OCI-LY1 (cell line): ENCODE measurements around the gene EPN2.

Experiments
- EZH2 ChIP-seq: fragments of 200-600 bp; sonication (generic), shearing (Covaris generic); IDR thresholded peaks from 2 replicates; pipeline ENCODE4 v1.8.0; 2017; ENCODE audit warnings: borderline replicate concordance, mixed run types, mild to moderate bottlenecking, antibody characterized with exemption, low read length, moderate library complexity, mixed read lengths
- TF ChIP-seq, protein P1 (sequence below): fragments of 200-600 bp; sonication (generic), shearing (Covaris generic); IDR thresholded peaks from 2 replicates; pipeline ENCODE4 v1.5.1; 2017; ENCODE audit warnings: mild to moderate bottlenecking, antibody characterized with exemption, low read length, moderate library complexity, mixed read lengths

DNA sequence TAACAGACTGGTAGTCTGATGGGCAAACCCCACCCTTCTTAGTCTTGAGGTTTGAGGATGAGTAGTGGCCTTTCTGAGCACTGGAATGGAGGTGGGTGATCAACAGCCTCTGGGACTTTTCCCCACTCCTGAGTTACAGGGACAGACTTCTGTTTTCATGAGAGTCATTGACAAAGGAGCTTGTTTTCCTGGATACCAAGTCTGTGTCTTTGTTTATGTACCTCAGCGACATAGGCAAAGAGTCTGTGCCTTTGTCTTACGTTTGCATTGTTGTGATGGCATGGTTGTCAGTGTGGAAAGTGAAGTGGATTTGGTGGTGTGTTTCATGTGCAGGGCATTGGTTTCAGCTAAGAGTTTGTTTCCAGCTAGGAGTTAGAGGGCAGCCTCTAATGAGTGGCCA lies 17.5 kb downstream of the EPN2 start:
- TF ChIP-seq, protein P1, sequence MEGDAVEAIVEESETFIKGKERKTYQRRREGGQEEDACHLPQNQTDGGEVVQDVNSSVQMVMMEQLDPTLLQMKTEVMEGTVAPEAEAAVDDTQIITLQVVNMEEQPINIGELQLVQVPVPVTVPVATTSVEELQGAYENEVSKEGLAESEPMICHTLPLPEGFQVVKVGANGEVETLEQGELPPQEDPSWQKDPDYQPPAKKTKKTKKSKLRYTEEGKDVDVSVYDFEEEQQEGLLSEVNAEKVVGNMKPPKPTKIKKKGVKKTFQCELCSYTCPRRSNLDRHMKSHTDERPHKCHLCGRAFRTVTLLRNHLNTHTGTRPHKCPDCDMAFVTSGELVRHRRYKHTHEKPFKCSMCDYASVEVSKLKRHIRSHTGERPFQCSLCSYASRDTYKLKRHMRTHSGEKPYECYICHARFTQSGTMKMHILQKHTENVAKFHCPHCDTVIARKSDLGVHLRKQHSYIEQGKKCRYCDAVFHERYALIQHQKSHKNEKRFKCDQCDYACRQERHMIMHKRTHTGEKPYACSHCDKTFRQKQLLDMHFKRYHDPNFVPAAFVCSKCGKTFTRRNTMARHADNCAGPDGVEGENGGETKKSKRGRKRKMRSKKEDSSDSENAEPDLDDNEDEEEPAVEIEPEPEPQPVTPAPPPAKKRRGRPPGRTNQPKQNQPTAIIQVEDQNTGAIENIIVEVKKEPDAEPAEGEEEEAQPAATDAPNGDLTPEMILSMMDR: no peak
- TF ChIP-seq EZH2: no peak
